Fibroblast of the aortic adventitia (primary cell): ENCODE measurements around the gene B3GAT1. TPM values are rescaled to one million over a fixed set of nuclear protein-coding genes. Genes with fewer than 3 reads are reported as not detected.

ENCODE experiments used
- DNase-seq: peaks from one replicate; pipeline ENCODE4 v3.0.0-alpha.2; 2010; ENCODE audit warnings: low read depth
- H3K4me3 ChIP-seq: 2 replicates; pipeline ENCODE4 v1.5.1; 2011; ENCODE audit warnings: low read depth, mild to moderate bottlenecking, control low read depth, low read length, moderate library complexity
- total RNA-seq: library from RNA; depleted of rRNA; stranded (reverse); fragments of >200 nt; gene quantifications from 2 replicates; pipeline ENCODE4 v1.2.3, GENCODE V29; 2012; ENCODE audit warnings: low replicate concordance
- TF ChIP-seq, protein P1 (sequence below): IDR thresholded peaks from 2 replicates; pipeline ENCODE4 v1.5.1; 2011; ENCODE audit warnings: mild to moderate bottlenecking, low read length, control low read depth, inconsistent platforms; ENCODE audit not compliant: insufficient read depth

B3GAT1 gene
- total RNA-seq, 1 donor = not detected

DNA sequence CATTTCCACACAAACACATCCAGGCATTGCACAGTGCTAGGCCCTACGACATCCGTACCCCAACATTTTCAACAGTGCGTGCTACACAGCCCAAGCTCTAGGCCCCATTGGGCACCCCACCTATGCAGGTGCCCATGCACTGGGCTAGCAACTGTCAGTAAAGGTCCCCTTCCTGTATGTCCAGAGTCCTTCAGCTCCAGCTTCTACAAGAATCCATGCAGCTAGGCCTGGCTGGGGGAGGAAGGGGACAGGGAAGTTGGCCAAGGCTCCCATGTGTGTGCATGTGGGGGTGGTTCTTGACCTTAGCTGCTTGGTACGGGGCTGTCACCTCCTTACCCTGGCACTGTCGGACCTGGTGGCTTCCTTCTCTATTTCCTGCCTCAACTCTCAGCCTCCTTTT, 1.3 kb downstream of the B3GAT1 start:
- no peak overlapping the region for H3K4me3 ChIP-seq
- no peak for DNase-seq
- TF ChIP-seq, protein P1, sequence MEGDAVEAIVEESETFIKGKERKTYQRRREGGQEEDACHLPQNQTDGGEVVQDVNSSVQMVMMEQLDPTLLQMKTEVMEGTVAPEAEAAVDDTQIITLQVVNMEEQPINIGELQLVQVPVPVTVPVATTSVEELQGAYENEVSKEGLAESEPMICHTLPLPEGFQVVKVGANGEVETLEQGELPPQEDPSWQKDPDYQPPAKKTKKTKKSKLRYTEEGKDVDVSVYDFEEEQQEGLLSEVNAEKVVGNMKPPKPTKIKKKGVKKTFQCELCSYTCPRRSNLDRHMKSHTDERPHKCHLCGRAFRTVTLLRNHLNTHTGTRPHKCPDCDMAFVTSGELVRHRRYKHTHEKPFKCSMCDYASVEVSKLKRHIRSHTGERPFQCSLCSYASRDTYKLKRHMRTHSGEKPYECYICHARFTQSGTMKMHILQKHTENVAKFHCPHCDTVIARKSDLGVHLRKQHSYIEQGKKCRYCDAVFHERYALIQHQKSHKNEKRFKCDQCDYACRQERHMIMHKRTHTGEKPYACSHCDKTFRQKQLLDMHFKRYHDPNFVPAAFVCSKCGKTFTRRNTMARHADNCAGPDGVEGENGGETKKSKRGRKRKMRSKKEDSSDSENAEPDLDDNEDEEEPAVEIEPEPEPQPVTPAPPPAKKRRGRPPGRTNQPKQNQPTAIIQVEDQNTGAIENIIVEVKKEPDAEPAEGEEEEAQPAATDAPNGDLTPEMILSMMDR = no peak

DNA sequence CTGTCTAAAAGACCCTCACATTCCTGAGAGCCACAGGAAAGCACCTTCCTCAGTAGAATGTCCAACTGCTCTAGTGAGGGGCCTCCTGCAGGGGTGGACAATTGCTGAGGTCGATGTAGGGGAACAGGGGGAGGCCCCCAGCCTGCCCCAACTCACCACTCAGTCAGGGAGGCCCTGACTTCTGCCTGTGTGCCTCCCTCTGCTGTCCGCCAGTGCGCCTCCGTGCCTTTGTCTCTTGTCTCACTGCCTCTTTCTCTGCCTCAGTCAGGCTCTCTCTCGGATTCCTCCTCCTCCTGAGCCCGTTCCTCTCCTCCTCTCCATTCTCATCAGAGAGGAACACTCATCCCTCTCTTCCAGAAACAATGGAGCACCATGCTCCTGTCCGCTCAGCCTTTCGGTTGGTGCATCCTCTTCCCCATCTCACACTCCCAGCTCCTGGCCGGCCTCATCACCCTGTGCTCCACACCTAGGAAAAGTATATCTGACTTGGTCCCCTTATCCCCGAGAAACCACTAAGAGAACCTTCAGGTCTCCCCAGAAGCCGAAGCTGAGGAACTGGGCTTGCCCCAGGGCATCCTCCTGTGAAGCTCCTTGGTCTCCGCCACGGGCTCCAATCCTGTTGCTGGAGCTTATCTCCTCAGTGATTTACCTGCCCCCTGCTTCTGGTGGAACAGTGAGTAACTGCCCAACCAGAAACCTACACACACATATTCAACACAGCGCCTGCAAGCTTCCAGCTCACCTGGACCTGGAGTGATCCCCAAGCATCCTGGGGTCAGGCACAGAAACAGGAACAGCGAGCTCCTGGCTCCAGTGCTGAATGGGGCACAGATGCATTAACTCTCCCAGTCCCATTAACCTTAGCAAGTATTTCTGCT, 2.3 kb downstream of the B3GAT1 start:
- no peak overlapping the region for H3K4me3 ChIP-seq
- no peak for DNase-seq
- TF ChIP-seq, protein P1 = no peak

DNA sequence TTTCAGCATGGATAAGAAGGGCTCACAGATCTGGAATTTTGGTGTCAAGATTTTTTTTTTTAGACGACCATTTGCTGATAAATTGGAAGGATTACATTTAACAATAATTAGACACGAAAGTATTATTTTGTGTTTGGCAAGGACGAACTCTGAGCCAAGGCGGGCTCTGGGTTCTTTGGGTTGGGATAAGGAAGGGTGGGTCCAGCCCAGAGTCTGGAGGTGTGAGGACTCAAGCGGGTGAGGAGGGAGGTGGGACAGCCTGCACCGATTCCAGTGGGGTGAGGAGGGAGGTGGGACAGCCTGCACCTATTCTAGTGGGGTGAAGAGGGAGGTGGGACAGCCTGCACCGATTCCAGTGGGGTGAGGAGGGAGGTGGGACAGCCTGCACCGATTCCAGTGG, 4.1 kb downstream of the B3GAT1 start:
- TF ChIP-seq, protein P1 = no peak
- DNase-seq = no peak
- H3K4me3 ChIP-seq = no peak overlapping the region

DNA sequence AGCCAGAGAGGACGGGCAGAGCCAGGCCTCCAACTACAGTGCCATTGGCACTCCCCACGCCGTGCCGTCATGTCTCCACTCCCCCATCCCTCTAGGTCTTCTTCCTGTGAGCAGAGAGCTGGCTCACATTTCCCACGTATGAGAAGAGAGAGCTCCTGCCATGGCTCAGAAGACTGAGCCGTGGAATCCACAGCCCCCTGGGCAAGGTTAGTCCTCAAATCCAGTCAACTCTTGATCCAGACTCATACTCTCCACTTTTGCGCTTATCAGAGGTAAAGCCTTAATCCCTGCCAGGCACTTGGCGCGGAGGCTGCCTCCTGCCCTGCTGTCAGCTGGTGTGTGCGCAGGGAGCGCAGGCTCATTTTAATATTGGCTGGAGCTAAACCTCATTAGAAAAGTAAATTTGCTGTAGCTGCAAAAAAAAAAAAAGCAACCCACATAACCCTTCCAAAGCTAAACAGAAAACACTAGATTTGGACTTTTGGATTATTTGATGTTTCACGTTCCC, 4.7 kb downstream of the B3GAT1 start:
- H3K4me3 ChIP-seq = no peak overlapping the region
- TF ChIP-seq, protein P1 = no peak
- DNase-seq = no peak

DNA sequence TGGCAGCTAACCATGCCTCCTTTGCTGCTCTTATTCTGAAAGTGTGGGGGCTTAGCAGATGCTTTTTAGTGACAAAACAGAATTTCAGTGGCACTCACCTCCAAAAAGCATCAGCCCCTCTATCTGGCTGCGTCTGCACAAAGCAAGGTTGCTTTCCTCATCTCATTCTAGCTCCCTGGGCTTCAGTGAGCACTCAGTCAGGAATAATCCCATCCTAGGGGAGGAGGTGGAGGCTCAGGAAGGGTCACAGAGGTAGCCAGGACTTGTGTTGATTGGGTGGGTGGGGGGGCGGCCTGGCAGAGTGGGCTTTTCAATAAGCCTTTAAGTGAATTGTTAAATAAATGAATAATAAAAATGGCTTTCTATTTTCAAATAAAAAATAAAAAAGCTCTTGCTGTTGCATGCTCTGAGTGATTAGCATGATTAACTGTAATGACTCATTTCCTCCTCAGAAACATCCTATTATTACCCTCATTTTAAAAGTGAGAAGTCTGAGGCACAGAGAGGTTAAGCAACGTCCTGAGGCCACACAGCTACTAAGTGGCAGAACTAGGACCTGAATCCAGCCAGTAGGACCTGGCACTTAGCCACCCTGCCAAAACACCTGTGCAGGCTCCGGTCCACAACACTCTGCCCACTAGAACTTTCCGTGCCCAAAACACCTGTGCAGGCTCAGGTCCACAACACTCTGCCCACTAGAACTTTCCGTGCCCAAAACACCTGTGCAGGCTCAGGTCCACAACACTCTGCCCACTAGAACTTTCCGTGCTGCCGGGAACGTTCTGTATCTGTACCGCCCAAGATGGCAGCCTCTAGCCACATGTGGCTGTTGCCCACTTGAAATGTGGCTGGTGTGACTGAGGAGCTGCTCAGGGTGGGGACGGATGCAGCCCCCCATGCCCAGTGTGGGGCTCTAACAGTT, 5.5 kb downstream of the B3GAT1 start:
- no peak overlapping the region for H3K4me3 ChIP-seq
- DNase-seq = no peak
- TF ChIP-seq, protein P1 = no peak

DNA sequence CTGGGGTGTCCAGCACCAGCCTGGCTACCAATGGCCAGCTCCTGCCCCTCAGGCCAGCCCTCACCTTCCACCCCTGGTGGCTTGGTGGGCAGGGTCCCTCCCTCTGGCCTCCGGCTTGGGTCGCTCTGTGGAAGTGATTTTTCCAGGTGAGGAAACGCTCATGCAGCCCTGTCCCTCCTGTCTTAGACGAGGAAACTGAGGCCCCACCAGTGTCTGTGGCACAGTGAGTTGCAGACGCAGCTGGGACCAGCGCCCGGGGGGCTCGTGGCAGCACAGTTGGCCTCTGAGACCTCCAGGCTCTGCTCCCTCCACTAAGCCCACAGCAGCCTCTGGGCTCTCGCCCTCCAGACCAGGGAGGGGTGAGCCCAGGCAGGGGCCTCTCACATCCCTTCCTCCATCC, 6.2 kb downstream of the B3GAT1 start:
- no peak overlapping the region for H3K4me3 ChIP-seq
- DNase-seq = no peak
- TF ChIP-seq, protein P1 = no peak
